ENCODE measurements around the gene PATL1. TPM values are rescaled to one million over a fixed set of nuclear protein-coding genes. Genes with fewer than 3 reads are reported as not detected.

Gene PATL1
- total RNA-seq, 4 donors from 2014 or later, result 12.6 to 23.8 (median 15.2) TPM

DNA sequence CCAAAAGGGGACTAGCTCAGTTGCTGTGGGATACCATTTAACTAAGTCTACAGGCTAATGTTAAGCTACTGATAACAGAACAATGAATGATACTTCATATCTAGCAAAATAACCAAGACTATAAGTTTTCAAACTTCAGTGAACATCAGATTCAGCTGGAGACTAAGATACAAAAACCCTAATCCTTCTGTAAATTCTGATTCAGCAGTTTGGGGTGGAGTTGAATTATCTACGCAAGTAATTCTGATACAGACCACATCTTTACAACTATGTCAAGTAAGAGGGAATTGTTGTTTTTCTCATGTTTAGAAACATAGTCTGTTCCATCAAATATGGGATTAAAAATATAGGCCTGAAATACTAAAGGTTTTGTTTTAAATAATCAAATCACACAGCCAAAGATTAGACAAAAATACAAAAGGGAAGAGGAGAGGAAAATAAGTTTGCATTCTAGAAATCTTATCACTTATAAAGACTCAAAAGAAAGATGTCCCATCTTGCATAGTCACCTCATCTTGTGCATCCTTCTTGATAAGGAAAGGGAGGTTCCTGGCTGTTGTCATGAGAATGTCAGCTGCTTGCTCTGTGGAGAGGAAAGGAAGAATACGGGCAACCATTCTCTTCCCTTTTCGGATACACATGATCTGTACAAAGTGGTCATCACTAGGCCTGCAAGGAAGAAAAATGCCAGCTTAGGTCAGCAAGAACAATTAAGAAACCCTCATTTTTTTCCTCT is 21.4 kb downstream of the PATL1 start:
- TF ChIP-seq, protein P1, sequence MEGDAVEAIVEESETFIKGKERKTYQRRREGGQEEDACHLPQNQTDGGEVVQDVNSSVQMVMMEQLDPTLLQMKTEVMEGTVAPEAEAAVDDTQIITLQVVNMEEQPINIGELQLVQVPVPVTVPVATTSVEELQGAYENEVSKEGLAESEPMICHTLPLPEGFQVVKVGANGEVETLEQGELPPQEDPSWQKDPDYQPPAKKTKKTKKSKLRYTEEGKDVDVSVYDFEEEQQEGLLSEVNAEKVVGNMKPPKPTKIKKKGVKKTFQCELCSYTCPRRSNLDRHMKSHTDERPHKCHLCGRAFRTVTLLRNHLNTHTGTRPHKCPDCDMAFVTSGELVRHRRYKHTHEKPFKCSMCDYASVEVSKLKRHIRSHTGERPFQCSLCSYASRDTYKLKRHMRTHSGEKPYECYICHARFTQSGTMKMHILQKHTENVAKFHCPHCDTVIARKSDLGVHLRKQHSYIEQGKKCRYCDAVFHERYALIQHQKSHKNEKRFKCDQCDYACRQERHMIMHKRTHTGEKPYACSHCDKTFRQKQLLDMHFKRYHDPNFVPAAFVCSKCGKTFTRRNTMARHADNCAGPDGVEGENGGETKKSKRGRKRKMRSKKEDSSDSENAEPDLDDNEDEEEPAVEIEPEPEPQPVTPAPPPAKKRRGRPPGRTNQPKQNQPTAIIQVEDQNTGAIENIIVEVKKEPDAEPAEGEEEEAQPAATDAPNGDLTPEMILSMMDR (IDR thresholded peaks at IDR 0.05; ENCODE audit: low read depth), result no peak

DNA sequence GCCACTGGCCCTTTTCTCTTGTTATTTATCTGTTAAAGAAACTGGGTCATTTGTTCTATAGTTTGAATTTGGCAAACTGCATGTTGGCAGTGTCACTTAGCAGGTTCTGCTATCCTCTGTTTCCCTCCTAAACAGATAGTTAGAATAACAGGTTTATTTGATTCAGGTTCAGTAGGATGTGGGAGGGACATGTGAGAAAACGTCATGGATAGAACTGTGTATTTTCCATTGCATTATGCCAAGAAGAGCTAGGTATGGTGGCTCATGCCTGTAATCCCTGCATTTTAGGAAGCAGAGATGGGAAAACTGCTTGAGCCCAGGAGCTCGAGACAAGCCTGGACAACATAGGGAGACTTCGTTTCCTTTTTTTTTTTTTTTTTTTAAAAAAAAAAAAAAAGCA is 24.3 kb downstream of the PATL1 start:
- TF ChIP-seq, protein P1 (IDR thresholded peaks at IDR 0.05; ENCODE audit: low read depth), result no peak

DNA sequence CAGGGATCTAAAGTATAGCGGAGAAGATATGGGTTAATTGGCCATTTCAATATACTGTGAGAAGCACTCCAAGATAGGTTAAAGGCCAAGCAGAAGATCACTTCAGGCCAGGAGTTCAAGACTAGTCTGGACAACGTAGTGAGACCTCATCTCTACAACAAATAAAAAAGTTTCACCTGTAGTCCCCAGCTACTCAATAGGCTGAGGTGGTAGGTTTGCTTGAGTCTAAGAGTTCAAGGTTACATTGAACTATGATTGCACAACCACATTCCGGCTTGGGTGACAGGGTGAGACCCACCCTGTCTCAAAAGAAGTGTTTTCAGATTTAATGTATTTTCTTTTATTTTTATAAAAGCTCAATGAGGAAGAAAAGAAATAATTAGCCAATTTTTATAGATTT is 25.4 kb downstream of the PATL1 start:
- TF ChIP-seq, protein P1 (IDR thresholded peaks at IDR 0.05; ENCODE audit: low read depth), result no peak

DNA sequence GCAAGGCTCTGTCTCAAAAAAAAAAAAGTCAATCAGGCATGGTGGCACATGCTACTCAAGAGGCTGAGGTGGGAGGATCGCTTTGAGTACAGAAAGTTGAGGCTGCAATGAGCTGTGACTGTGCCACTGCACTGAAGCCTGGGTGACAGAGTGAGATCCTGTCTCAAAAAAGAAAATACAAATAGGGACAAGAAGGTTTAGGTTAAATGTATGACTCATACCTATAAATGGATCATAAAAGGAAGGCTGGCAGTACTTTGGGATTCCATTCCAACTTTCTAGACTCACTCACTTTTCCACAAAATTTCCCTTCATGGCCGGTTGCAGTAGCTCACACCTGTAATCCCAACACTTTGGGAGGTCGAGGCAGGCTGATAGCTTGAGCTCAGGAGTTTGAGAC is 27.7 kb downstream of the PATL1 start:
- TF ChIP-seq, protein P1 (IDR thresholded peaks at IDR 0.05; ENCODE audit: low read depth), result no peak

DNA sequence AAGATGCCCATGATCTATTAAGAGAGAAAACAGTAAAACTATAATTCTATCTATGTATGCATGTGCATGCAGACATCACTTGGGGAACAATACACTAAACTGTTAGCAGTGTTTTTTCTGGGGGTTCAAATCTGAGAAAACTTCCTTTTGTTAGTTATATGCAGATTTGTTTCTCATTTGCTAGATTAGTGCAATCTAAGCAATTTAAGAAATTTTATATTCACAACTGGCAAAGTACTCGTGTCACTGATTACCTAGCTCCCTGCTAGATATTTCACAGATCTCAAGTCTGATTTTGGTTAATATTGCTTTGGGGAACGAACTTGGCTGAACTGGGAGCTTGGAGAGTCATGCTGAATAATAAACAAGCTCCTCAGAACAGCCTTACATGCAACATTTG is 38.3 kb downstream of the PATL1 start:
- TF ChIP-seq, protein P1 (IDR thresholded peaks at IDR 0.05; ENCODE audit: low read depth), result no peak

DNA sequence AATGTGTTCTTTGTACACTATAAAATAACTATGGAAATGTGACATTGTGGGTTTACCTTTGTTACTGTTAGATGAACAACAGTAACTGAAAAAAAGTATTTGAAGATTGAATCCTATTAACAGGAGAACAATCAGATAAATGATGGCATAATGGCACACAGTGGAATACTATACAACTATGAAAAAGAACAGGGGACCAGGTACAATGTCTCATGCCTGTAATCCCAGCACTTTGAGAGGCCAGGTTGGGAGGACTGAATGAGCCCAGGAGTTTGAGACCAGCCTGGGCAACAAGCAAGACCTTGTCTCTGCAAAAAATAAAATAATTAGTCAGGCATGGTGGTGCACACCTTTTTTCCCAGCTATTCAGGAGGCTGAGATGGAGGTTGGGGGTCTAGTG is 38.8 kb downstream of the PATL1 start:
- TF ChIP-seq, protein P1 (IDR thresholded peaks at IDR 0.05; ENCODE audit: low read depth), result no peak

DNA sequence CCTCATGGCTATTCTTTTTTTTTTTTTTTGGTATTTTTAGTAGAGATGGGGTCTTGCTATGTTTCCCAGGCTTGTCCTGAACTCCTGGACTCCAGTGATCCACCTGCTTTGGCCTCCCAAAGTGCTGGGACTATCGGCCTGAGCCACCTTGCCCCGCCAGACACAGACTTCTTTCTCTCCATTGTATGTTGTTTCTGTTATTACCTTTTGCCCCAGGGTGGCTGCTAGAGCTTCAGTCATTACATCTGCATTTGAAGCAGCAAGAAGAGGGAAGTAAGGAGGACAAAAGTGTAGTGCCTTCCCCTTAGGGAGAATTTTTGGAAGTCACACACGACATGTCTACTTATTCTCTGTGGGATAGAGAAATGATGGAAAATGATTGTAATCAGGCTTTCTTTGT is 43.1 kb downstream of the PATL1 start:
- TF ChIP-seq, protein P1 (IDR thresholded peaks at IDR 0.05; ENCODE audit: low read depth), result no peak
